GM12872 (cell line): ENCODE measurements around the gene STAC2.

Experiments
- CTCF ChIP-seq: IDR thresholded peaks from 3 replicates; pipeline ENCODE4 v1.5.1; 2011; ENCODE audit warnings: low read depth, mild to moderate bottlenecking, low read length, moderate library complexity; ENCODE audit not compliant: insufficient read depth

Gene STAC2

GRCh38 chr17:39246274-39246673, 20.5 kb upstream of the STAC2 start:
- no peak for TF ChIP-seq CTCF

GRCh38 chr17:39244600-39245570, 19.1 kb upstream of the STAC2 start:
- peak; percentile 97 for TF ChIP-seq CTCF

GRCh38 chr17:39244016-39244599, 18.4 kb upstream of the STAC2 start:
- 0 out of 3 replicates have a peak, but pooled peaks have one; percentile 2 for TF ChIP-seq CTCF

GRCh38 chr17:39243155-39243554, 17.4 kb upstream of the STAC2 start:
- TF ChIP-seq CTCF = no peak

- TF ChIP-seq CTCF = no peak
Observed at GRCh38 chr17:39240631-39241030, 14.9 kb upstream of the STAC2 start.

- TF ChIP-seq CTCF = peak; percentile 85
Observed at GRCh38 chr17:39239640-39240314, 14.0 kb upstream of the STAC2 start.
